CD4-positive, alpha-beta T cell treated with Interleukin-17A for 1 hour (primary cell): ENCODE data around the gene SLC1A1.

ENCODE experiments used
- DNase-seq: peaks from one replicate; pipeline ENCODE4 v3.0.0-alpha.2; 2020

SLC1A1 gene

DNA sequence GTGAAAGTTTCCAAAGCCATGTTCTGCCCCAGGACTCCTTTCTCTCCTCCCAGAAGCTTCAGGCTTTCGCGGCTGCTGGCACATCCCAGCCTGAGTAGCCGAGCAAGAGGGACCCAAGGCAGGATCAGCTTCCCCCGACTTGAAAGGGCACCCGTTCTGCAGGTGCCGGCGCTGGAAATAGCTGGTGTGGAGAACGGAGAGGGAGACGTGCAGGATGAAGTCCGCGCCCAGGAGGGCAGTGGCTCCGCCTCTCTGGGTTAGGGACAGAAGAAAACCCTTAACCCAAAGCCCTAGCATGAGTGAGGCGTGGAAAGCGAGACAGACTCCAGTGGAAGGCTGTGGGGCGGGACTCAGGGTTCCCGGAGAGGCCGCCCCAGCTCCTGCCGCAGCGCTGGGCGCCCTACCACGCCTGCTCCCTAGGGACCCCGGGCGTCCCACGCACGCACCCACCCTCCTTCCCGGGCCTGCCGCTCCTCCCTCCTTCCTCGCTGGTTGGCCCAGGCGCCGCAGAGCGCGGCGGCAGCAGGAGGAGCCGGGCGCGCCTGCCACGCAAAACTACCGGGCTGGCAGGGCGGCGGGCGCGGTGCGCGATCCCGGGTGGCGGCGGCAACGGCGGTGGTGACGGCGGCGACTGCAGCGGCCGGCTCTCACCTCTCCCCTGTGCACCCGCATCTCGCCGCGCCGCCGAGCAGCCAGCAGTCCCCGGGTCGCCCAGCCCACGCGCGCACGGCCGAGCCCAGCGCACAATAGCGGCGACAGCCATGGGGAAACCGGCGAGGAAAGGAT, at the start of gene SLC1A1:
Gene SLC1A1, plus strand, starts transcription at position 550 of the 786 bp plus-strand sequence. Its CDS starts 212 bp downstream, at position 762.
- no peak for DNase-seq

- no peak for DNase-seq
Measured at GRCh38 chr9:4442806-4443205, 47.5 kb upstream of the SLC1A1 start.

- DNase-seq, result no peak
Measured at GRCh38 chr9:4443439-4443838, 46.8 kb upstream of the SLC1A1 start.

- DNase-seq, result no peak
Measured at GRCh38 chr9:4461437-4461836, 28.8 kb upstream of the SLC1A1 start.

GRCh38 chr9:4463824-4464223, 26.4 kb upstream of the SLC1A1 start:
- no peak for DNase-seq

GRCh38 chr9:4464911-4465513, 25.3 kb upstream of the SLC1A1 start:
- no peak for DNase-seq

GRCh38 chr9:4465910-4466309, 24.4 kb upstream of the SLC1A1 start:
- no peak for DNase-seq

DNA sequence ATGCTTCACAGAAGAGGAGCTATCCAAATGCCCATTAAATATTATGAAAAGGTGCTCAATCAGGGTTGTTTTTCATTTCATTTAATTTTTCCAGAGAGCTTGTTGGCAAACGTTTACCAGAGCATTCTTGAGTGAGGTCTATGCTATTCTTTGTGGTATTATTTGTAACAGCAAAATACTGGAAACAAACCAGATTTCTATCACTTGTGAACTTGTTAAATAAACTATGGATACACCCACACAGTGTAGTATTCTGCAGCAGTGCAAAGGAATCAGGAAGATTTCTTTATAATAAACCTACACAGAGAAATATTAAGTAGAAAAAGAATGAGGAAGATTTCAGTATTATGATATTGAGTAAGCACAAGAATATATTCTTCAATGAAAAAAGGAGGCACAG, 15.0 kb upstream of the SLC1A1 start:
- DNase-seq, result no peak

DNA sequence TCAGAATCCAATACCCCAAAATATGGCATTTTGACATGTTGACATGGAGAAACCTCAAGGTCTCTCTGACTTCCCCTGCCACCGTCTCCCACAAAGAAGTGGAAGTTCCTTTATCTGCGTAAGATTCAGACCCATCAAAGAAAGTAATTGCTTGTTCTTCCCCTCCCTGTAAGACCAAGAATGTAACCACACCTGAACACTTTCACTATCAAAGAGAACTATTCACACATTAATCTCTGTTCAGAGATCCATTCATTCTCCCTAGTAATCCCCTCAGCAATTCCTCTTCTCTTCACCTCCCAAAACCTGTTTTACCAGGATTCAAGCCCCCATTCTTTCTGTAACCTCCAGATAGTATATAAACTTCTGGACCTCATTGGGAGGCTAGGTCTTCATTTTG, 4.1 kb upstream of the SLC1A1 start:
- DNase-seq, result no peak

DNA sequence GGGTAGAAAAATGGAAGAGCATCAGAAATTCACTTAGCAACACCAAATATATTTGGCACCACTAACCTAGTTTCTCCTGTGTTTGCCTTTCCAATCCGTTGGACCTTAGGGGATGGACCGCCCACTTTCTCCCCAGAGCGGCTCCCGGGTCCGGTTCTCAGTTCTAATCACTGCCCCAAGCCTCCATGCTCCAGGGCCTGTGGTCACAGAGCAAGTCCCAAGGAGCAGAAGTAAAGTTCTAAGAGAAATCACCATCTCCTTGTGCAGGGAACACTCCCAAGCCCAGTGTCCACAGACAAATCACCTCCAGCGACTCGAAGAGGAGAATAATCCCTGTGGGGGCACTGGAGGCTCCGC, 728 bp upstream of the SLC1A1 start:
- no peak for DNase-seq

DNA sequence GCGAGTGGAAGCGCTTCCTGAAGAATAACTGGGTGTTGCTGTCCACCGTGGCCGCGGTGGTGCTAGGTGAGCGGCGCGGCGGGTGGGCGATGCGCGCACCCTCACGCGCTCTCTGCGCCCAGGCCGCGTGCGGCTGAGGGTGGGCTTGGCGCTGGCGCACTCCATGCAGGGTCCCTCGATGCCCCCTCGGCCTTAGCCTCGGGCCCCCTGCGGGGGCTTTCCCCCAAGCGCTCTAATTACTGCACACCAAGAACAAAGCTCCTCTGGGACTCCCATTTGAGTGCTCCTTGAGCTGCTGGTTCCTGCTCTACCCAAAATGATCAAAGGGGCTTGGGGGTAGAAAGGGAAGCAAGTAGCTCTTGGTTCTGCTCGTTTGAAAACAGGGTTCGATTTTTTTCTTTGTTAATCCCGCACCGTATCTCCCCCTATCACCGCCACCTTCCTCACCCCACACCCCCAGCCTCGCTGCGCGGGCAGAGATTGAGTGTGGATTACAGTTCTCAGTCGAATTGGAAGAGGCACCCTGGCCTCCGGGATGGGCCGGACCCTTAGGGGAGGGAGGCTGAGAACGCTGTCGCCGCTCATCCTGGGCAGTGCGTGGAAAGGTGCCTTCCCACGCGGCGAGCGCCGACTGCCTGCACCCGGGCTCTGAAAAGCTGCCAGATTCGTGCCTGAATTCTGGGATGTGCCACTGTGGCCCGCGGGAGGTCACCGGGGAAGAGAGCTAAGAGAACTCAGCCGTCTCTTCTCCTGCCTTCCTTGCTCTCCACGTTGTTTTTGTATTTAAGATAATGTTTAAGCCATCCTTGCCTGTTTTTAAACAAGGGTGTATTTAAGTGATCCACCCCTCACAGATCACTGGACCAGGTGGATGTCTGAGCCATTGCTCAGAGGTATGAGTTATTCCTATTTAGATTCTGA, 697 bp downstream of the SLC1A1 start:
- no peak for DNase-seq

DNA sequence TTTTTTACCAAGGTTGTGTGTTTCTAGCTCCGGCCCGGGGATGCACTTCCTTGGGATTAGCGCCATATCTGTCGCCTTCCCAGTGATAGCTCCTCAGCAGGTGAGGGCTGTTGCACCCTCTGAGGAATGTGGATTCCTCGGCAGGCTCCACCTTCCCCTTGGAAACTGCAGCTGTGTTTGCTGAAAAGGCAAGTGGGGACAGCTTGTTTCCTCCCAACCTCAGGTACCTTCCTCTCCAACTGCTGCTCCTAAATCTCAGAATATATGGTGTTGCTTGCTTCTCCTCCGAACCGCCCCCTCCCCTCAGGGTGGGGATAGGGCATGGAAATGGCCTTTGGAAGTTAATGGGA, 1.3 kb downstream of the SLC1A1 start:
- no peak for DNase-seq

- DNase-seq, result no peak
Measured at GRCh38 chr9:4494332-4494731, 4.1 kb downstream of the SLC1A1 start.

DNA sequence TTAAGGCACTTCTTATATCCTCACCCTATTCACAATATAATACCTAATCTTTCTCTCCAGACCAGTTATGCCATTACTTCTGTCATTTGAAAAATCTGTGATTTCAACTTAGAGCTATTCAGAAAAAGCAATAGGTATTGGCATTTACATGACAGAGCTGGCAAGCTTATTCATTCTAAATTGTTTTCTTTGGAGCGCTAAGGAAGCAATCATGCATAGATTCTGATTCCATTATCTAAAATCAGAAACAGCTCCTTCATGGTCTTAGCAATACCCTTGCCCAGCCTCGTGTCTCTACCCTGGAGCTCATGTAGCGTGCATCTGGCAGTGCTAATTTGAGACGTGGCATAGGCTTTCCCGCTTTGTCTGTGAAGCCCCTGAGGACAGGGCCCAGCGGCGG, 4.5 kb downstream of the SLC1A1 start:
- DNase-seq, result no peak

DNA sequence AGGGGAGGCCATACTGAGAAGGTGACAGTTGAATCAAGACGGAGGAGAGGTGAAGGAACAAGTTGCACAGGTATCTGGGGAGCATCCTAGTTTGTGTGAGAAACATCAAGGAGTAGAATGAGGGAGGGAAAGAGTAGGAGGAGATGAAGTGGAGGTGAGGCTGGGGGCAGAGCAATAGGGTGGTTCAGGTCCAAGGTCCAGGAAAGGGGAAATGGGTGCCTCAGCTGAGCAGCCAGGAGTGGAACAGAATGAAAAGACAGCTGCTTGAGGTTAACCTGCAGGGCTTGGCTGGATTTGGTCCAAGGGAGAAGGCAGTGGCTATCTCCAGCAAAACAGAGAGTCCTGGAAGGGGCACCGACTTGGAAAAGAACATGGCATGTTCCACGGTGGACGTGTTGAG, 5.3 kb downstream of the SLC1A1 start:
- DNase-seq, result no peak

DNA sequence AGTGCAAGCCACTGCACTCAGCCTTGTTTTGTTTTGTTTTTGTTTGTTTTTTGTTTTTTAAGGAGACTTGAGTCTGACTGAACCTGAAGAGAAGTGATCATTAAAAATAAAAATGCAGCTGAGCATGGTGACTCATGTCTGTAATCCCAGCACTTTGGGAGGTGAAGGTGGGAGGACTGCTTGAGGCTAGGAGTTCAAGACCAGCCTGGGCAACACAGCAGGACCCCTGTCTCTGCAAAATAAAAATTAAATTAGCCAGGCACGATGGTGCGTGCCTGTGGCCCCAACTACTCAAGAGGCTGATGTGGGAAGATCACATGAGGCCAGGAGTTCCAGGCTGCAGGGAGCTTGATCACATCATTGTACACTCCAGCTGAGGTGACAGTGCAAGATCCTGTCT, 6.2 kb downstream of the SLC1A1 start:
- DNase-seq, result no peak

GRCh38 chr9:4497395-4497794, 7.1 kb downstream of the SLC1A1 start:
- no peak for DNase-seq

GRCh38 chr9:4497855-4498254, 7.6 kb downstream of the SLC1A1 start:
- no peak for DNase-seq

DNA sequence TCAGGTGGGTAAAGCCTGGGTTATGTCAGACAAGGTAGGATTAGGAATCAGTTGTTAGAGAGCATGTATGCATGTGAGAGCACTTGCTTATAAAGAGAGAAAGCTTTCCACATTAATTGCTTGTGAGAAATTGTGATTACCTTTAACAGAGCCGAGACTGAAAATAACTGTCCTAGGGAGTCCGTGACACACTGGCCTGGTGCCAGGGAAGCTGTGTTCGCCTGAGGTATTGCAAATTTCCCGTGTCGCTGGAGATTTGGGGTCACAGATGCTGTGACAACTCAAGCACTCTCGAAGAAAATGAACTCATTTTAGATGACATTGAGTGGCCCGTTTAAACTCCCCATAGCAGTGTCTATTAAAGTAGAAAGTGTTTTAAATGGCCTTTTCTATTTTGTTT, 9.6 kb downstream of the SLC1A1 start:
- DNase-seq, result no peak

- DNase-seq, result no peak
Measured at GRCh38 chr9:4501147-4501507, 10.9 kb downstream of the SLC1A1 start.

- no peak for DNase-seq
Measured at GRCh38 chr9:4502444-4502843, 12.2 kb downstream of the SLC1A1 start.

- no peak for DNase-seq
Measured at GRCh38 chr9:4503103-4503502, 12.8 kb downstream of the SLC1A1 start.

GRCh38 chr9:4504250-4504649, 14.0 kb downstream of the SLC1A1 start:
- DNase-seq, result no peak

DNA sequence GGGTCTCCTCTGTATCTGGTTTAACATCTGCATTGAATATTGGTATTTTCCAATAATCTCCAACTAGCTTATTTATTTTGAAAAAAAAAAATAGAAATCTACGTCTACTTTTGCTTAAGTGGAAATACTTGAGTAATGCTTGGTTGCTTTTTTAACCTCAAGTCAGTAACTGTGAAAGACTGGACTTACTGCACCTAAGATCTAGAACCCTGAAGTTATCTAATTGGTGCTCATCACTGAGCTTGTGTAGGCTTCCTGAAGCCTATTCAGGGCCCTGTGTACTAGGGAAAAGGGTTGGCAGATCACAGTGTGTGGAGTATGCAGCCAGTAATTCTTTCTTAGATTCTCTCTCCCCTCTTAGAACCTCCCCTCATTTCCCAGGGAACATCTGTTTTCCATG, 16.2 kb downstream of the SLC1A1 start:
- no peak for DNase-seq
